GM12801 (cell line): Measurements from ENCODE around the gene PRSS36.

ENCODE experiments used
- TF ChIP-seq, protein P1 (sequence below): IDR thresholded peaks from one replicate; pipeline ENCODE4 v1.5.1; 2011; ENCODE audit warnings: control low read depth; ENCODE audit not compliant: insufficient read length; ENCODE audit errors: extremely low read depth

Gene PRSS36

DNA sequence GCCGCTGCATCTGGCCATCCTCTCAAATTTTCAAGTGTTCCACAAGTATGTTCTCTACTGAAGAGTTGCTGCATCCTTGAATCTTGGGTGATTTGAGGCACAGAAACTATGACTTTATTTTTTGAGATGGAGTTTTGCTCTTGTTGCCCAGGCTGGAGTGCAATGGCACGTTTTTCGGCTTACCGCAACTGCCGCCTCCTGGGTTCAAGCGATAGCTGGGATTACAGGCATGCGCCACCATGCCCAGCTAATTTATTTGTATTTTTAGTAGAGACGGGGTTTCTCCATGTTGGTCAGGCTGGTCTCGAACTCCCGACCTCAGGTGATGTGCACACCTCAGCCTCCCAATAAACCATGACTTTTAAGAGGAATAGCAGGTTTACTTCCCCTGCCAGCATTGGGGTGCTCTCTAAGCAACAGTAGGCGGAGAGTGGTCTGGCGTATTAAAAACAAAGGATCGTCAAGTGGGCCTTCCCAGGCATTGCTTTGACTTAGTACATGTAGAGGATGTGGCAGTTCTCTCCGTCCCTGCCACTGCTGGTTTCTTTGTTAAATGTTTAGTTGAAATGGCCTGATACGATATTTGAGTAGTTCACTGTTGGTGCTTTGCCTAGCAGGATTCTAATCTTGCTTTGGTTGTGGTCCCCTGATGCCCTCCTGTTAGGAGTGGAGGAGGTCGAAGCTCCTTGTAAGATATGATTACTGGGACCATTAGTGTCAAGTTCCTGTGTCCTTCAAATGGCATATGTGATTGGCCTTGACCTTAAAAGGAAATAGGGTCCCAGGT is 43.2 kb upstream of the PRSS36 start:
- TF ChIP-seq, protein P1, sequence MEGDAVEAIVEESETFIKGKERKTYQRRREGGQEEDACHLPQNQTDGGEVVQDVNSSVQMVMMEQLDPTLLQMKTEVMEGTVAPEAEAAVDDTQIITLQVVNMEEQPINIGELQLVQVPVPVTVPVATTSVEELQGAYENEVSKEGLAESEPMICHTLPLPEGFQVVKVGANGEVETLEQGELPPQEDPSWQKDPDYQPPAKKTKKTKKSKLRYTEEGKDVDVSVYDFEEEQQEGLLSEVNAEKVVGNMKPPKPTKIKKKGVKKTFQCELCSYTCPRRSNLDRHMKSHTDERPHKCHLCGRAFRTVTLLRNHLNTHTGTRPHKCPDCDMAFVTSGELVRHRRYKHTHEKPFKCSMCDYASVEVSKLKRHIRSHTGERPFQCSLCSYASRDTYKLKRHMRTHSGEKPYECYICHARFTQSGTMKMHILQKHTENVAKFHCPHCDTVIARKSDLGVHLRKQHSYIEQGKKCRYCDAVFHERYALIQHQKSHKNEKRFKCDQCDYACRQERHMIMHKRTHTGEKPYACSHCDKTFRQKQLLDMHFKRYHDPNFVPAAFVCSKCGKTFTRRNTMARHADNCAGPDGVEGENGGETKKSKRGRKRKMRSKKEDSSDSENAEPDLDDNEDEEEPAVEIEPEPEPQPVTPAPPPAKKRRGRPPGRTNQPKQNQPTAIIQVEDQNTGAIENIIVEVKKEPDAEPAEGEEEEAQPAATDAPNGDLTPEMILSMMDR = no peak

DNA sequence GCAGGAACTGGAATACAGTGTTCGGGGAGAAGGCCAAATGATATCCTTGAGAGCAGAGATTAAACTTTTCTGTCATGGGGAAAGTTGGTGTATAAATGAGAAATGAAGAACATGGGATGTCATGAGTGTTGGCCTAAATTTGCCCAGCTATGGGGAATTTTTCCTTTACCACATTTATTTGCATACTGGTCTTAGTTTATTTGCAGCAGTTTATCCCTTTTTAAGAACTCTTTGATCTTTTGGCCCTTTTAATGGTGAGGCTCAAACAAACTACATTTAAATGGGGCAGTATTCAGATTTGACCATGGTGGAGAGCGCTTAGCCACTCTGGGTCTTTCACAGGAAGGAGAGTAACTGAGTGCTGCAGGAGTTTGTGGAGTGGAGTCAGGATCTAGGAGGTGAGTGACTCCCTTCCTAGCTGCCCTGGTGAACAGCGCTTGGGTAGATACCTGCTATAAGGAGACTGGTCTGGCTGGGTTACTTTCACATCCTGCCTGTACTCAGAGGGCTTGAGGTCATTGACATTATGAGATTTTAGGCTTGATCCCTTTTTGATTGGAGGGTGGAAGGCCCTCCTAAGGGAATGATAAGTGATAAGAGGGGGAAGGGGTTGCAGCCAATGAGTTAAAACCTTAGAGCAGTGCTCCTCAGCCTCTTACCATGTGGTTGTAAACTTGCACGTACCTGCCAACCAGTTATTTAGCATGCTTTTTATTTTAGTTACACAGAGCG is 42.0 kb upstream of the PRSS36 start:
- TF ChIP-seq, protein P1 = no peak

DNA sequence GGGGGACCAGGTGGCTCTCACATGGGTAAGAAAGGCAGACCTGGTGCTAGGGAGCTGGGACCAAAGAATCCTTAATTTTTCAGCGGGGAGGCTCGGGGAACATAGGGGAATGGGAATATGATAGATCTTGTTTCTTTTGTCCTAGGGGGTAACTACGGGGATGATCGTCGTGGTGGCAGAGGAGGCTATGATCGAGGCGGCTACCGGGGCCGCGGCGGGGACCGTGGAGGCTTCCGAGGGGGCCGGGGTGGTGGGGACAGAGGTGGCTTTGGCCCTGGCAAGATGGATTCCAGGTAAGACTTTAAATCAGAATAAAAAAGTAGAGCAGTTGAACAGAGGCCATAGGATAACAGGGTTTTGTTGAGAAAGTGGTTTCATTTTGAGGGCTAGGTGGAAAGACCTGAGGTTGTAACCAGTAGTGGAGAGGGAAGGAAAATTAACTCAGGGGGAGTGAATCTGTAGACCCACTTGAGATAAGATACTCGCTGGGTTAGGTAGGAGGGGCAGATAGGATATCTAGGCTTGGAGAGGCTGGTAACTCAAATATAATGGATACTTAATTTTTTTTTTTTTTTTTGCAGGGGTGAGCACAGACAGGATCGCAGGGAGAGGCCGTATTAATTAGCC is 41.1 kb upstream of the PRSS36 start:
- TF ChIP-seq, protein P1 = no peak

DNA sequence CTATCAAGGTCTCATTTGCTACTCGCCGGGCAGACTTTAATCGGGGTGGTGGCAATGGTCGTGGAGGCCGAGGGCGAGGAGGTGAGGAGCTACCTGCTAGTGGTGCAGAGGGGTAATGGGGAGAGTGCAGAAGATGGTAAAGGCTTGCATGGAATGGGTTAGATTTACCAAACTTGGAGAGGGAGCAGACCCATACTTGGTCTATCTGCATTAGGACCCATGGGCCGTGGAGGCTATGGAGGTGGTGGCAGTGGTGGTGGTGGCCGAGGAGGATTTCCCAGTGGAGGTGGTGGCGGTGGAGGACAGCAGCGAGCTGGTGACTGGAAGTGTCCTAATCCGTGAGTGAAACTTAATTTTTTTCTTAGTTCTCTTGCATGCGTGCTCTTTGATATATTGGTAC is 40.2 kb upstream of the PRSS36 start:
- TF ChIP-seq, protein P1 = no peak

DNA sequence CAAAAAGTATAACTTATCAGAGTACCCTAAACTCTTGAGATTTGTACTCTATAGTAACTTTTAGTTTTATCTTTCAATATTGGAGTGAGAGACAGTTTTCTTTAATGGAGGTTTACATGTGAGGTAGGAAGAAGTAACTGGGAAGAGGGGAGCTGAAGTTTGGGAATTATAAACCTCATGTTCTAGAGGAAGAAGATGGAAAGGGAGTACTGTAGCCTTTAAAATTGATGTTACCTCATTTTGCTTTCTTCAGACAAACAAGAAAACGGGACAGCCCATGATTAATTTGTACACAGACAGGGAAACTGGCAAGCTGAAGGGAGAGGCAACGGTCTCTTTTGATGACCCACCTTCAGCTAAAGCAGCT is 39.5 kb upstream of the PRSS36 start:
- TF ChIP-seq, protein P1 = no peak

DNA sequence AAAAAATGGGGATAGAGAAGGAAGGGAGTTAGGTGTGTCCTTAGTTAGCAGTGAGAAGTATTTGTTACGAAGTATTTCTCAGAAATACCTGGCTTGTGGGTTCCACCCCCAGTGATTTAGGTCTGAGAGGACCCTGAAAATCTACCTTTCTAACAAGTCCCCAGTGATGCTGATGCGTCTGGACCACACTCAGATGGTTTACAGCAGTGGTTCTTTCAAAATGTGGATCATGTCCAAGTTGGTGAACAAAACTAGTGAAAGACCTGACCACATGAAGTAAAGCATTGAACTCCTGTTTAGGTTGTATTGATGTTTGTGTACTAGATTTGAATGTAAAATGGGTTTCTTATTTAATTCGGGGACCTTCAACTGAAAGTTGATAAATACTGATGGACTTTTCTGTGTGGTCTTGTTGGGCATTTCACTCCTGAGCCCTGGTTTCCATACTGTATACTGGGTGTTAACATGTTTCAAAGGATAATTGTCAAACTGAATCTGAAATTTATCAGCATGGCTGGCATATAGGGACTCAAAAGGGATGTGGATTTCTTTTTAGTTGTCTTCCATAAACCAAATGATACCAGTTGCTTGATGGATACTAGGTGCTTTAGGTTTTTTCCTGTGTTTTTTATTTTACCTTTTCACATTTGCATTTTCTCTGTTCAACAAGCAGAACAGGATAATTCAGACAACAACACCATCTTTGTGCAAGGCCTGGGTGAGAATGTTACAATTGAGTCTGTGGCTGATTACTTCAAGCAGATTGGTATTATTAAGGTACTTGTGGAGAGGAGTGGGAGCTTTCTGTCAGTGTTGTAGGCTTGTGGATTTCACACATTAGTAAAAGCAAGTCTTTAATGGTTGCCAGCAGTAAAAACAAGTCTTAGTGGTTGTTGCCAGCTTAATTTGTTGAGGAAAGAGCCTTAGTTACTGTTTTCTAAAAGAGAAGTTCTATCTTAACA is 38.9 kb upstream of the PRSS36 start:
- TF ChIP-seq, protein P1 = no peak
